Measurements from ENCODE around the gene SLC16A5.
"Not testable (repeated sequence)": the region's sequence is repeated elsewhere in the genome, so short reads cannot be mapped to it uniquely, and the experiment has no call there.

Gene SLC16A5

DNA sequence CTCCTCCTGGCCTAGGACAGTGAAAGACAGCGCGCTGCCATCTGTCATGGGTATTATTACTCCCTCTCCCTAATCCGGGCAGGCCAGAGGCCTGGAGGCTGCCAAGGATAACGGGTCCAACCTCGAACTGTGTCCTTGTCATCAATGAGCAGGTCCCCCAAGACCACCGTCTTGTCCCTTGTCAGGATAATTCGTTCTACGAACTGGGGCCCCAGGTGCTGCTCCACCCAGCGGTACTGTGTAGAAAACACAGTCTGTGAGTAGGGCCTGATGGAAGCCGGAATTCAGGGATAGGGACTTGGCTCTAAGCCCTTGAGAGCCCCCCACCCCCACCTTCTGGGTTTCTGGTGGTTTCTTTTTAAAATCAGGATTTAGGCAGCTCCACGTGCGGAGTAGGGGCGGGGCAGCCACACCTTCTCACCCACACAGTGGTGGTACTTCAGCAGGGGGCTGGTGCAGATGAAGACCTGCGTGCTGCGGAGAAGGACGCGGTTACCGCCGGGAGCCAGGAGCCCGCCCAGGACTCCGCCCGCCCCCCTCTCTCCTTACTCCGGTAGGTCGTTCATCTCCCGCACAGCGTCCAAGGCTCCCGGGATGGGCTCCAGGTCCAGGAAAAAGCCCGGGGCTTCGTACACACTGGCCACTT is 43.0 kb downstream of the SLC16A5 start:
- CTCF ChIA-PET, result interaction anchor here (0.5 to 3.2 kb wide), 11 partner anchors 9 to 1101 kb away, joined by 3 to 32 read pairs (median 3); partner anchors contain the start of gene MIF4GD

DNA sequence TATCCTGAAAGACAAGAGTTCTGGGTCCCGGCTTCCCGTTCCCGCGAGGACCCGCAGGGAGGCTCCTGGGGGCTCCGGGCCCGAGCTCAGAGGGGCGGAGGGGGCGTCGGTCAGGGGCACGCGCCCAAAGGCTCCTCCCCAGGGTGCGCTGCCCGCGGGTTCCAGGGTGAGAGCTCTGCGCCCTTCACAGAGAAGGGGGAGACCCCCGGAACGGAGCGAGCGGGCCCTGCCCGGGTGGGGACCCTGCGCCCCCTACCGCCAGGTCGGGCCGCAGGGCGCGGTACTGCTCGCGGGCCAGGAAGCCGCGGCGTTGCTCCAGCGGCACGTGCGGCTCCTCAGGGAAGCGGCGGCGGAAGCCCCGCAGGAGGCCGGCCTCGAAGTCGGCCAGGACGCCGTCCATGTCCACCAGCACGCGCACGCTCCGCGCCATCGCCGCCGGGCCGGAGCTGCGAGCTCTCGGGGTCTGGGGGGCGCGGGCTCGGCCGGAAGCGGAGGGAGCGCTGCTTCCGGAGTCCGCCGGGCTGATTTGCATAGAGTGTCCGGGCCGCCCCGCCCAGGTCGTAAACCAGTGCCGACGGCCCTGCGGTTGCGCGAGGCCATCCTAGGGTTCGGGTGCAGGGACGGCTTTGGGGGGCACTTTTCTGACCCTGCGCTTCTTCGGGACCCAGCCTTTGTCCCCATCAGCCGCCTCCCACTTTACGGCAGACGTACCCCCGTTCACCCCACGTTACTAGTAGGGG is 43.7 kb downstream of the SLC16A5 start, which contains the start of gene NT5C:
Gene NT5C, minus strand, starts transcription at position 465 of the 740 bp plus-strand sequence. Its CDS starts 35 bp downstream, at position 430.
- ChIA-PET CTCF (interaction anchor here (0.6 to 3.2 kb wide), 10 partner anchors 10 to 170 kb away, joined by 3 to 32 read pairs (median 3); partner anchors contain the start of gene MIF4GD), POLR2A (interaction anchor here (0.6 to 5.5 kb wide), 31 partner anchors 10 to 143 kb away, joined by 3 to 68 read pairs (median 5); partner anchors contain the start of genes ARMC7, JPT1, MRPL58 and NUP85)
- DNase-seq (ENCODE audit: extremely low spot score), result peak; percentile 91
- TF ChIP-seq TARDBP (IDR thresholded peaks at IDR 0.05) (no peak), ZNF384 (IDR thresholded peaks at IDR 0.05) (no peak), FOXK2 (IDR thresholded peaks at IDR 0.05) (no peak), BHLHE40 (IDR thresholded peaks at IDR 0.05; ENCODE audit: borderline replicate concordance) (no peak), L3MBTL2 (conservative IDR thresholded peaks at IDR 0.05) (peak; percentile 57), NFRKB (IDR thresholded peaks at IDR 0.05) (no peak), ARNT (IDR thresholded peaks at IDR 0.05) (0 out of 2 replicates have a peak, but pooled peaks have one; percentile 9), CTBP1 (IDR thresholded peaks at IDR 0.05; ENCODE audit: borderline replicate concordance) (no peak), FOXA1 (IDR thresholded peaks at IDR 0.05) (no peak), HDGF (IDR thresholded peaks at IDR 0.05; ENCODE audit: borderline replicate concordance) (no peak), SP1 (IDR thresholded peaks at IDR 0.05) (no peak), FOXM1 (IDR thresholded peaks at IDR 0.05; ENCODE audit: borderline replicate concordance) (no peak), LEF1 (IDR thresholded peaks at IDR 0.05; ENCODE audit: borderline replicate concordance) (peak; percentile 83), ELF4 (IDR thresholded peaks at IDR 0.05) (peak; percentile 41; the same call in 1 of the 2 replicates), SUZ12 (IDR thresholded peaks at IDR 0.05) (no peak)
- TF ChIP-seq, protein P1, sequence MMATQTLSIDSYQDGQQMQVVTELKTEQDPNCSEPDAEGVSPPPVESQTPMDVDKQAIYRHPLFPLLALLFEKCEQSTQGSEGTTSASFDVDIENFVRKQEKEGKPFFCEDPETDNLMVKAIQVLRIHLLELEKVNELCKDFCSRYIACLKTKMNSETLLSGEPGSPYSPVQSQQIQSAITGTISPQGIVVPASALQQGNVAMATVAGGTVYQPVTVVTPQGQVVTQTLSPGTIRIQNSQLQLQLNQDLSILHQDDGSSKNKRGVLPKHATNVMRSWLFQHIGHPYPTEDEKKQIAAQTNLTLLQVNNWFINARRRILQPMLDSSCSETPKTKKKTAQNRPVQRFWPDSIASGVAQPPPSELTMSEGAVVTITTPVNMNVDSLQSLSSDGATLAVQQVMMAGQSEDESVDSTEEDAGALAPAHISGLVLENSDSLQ (IDR thresholded peaks at IDR 0.05), result no peak

More for the DNA sequence above, 43.0 kb downstream of the SLC16A5 start:
- DNase-seq (ENCODE audit: extremely low spot score), result peak; percentile 72
- POLR2A ChIA-PET, result interaction anchor here (0.7 to 5.5 kb wide), 29 partner anchors 9 to 118 kb away, joined by 3 to 68 read pairs (median 6); partner anchors contain the start of genes ARMC7, JPT1, MRPL58 and NUP85
- TF ChIP-seq TARDBP (IDR thresholded peaks at IDR 0.05), result no peak
- TF ChIP-seq FOXK2 (IDR thresholded peaks at IDR 0.05), result no peak
- TF ChIP-seq CTBP1 (IDR thresholded peaks at IDR 0.05; ENCODE audit: borderline replicate concordance), result no peak
- no peak for TF ChIP-seq ELF4 (IDR thresholded peaks at IDR 0.05)

DNA sequence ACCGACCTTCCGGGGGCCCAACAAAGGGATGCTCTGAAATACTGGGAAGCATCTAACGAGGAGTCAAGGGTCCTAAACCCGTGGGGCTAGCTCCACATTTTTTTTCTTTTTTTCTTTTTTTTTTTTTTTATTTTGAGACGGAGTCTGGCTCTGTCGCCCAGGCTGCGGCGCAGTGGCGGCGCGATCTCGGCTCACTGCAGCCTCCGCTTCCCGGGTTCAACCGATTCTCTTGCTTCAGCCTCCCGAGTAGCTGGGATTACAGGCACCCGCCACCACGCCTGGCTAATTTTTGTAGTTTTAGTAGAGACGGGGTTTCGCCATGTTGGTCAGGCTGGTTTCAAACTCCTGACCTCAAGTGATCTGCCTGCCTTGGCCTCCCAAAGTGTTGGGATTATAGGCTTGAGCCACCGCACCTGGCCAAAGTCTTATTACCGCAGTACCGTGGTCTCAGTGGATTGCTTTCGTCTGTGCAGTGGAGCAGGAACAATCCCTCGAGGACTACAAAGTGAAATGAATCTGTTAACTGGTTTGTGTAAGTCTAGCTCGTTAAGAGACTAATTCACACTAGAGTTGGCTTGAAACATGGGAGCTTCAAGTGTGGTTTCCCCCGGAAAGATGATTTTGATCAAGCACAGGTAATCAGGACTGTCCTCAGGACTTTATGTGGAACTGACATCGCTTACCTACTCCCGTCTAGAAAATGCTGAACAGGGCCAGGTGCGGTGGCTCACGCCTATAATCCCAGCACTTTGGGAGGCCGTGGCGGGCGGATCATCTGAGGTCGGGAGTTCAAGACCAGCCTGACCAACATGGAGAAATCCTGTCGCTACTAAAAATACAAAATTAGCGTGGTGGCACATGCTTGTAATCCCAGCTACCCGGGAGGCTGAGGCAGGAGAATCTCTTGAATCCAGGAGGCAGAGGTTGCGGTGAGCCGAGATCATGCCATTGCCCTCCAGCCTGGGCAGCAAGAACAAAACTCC is 44.6 kb downstream of the SLC16A5 start:
- DNase-seq (ENCODE audit: extremely low spot score), result not testable (repeated sequence)
- TF ChIP-seq ZNF384 (IDR thresholded peaks at IDR 0.05), result peak; percentile 52; the same call in 1 of the 2 replicates
- CTCF ChIA-PET, result interaction anchor here (0.6 to 3.2 kb wide), 6 partner anchors 11 to 96 kb away, joined by 3 to 32 read pairs (median 4); no protein-coding TSS in a partner anchor
- POLR2A ChIA-PET, result interaction anchor here (0.6 to 5.5 kb wide), 26 partner anchors 10 to 144 kb away, joined by 3 to 68 read pairs (median 7); partner anchors contain the start of genes ARMC7, JPT1, MIF4GD and MRPL58

DNA sequence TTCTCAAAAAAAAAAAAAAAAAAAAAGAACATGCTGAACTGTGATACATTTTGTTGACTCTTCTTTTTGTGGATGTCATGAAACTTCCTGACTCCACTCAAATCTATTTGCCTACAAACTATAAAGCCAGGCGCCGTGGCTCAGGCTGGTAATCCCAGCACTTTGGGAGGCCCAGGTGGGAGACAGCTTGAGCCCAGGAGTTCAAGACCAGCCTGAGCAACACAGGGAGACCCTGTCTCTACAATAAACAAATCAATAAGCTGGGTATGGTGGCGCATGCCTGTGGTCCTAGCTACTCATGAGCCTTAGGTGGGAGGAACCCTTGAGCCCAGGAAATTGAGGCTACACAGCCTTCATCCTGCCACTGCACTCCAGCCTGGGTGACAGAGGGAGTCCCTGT is 45.2 kb downstream of the SLC16A5 start:
- TF ChIP-seq FOXA1 (IDR thresholded peaks at IDR 0.05) (no peak), ARNT (IDR thresholded peaks at IDR 0.05) (no peak), CTBP1 (IDR thresholded peaks at IDR 0.05; ENCODE audit: borderline replicate concordance) (no peak), HDGF (IDR thresholded peaks at IDR 0.05; ENCODE audit: borderline replicate concordance) (no peak), L3MBTL2 (conservative IDR thresholded peaks at IDR 0.05) (no peak), SUZ12 (IDR thresholded peaks at IDR 0.05) (no peak), SP1 (IDR thresholded peaks at IDR 0.05) (no peak), LEF1 (IDR thresholded peaks at IDR 0.05; ENCODE audit: borderline replicate concordance) (no peak), ELF4 (IDR thresholded peaks at IDR 0.05) (no peak), TARDBP (IDR thresholded peaks at IDR 0.05) (no peak), ZNF384 (IDR thresholded peaks at IDR 0.05) (no peak), BHLHE40 (IDR thresholded peaks at IDR 0.05; ENCODE audit: borderline replicate concordance) (no peak)
- POLR2A ChIA-PET, result interaction anchor here (0.5 to 5.5 kb wide), 7 partner anchors 17 to 138 kb away, joined by 3 to 68 read pairs (median 13); partner anchors contain the start of genes ARMC7, MIF4GD and NUP85
- no peak for DNase-seq (ENCODE audit: extremely low spot score)
- CTCF ChIA-PET, result interaction anchor here (0.6 to 1.0 kb wide), 5 partner anchors 17 to 99 kb away, joined by 3 read pairs; partner anchors contain the start of gene NUP85

DNA sequence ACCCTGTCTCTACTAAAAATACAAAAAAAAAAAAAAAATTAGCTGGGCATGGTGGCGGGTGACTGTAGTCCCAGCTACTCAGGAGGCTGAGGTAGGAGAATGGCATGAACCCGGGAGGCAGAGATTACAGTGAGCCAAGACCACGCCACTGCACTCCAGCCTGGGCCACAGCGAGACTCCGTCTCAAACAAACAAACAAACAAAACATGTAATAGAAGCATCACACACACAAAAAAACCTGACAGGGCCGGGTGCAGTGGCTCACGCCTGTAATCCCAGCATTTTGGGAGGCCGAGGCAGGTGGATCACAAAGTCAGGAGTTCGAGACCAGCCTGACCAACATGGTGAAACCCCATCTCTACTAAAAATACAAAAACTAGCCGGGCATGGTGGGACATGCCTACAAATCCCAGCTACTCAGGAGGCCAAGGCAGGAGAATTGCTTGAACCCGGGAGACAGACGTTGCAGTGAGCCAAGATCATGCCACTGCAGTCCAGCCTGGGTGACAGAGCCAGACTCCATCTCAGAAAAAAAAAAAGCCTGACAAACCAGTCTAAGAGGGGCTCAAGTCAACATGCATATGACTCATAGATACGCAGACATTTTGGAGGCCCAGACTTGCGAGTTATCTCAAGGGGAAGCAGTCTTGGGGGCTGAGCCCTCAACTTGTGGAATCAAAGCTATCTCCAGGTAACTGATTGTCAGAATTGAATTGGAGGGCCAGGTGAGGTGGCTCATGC is 46.0 kb downstream of the SLC16A5 start:
- ChIA-PET POLR2A (interaction anchor here (0.5 to 3.3 kb wide), 6 partner anchors 12 to 138 kb away, joined by 3 to 19 read pairs (median 3); partner anchors contain the start of genes ARMC7, MIF4GD and NUP85), CTCF (interaction anchor here (0.7 to 1.0 kb wide), 4 partner anchors 16 to 100 kb away, joined by 3 read pairs; partner anchors contain the start of gene NUP85)
- not testable (repeated sequence) for DNase-seq (ENCODE audit: extremely low spot score)

DNA sequence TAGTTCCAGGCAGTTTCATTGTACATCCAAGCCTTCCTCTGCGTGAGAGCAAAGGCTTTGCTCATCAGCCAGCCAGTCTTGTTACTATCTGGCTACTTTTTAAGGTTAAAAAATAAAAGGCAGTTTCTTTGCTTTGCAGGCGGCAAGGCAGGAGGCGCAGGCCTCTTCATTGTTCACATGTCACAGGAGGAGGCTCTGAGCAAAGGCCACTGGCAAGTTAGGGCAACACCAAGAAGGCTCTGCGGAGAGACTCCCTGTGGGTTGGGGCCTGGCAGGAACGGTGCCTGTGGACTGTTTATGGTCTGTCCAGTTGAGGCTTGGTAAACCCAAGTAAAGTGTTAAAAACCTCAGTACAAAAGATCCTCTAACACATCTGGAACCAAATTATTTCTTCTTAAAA is 47.7 kb downstream of the SLC16A5 start:
- DNase-seq (ENCODE audit: extremely low spot score), result no peak
- TF ChIP-seq HDGF (IDR thresholded peaks at IDR 0.05; ENCODE audit: borderline replicate concordance), result no peak
- TF ChIP-seq CTBP1 (IDR thresholded peaks at IDR 0.05; ENCODE audit: borderline replicate concordance), result no peak
- TF ChIP-seq L3MBTL2 (conservative IDR thresholded peaks at IDR 0.05), result no peak
- TF ChIP-seq, protein P1 (IDR thresholded peaks at IDR 0.05), result no peak
- ChIA-PET POLR2A (no interaction called here), CTCF (interaction anchor here (0.7 kb wide), 1 partner anchor 518 kb away, joined by 3 read pairs; no protein-coding TSS in a partner anchor)

Measured in HEK293T (cell line).